Rectal smooth muscle tissue (tissue), 1 donor: ENCODE results near the gene CDKL2.

Experiments used
- H3K27ac ChIP-seq: one replicate; pipeline ENCODE4 v1.7.0; 2013; ENCODE audit warnings: low read depth, low read length, inconsistent platforms
- H3K27me3 ChIP-seq: one replicate; pipeline ENCODE4 v1.7.0; 2013; ENCODE audit warnings: low read length; ENCODE audit not compliant: control insufficient read depth, insufficient read depth
- H3K36me3 ChIP-seq: one replicate; pipeline ENCODE4 v1.7.0; 2013; ENCODE audit warnings: low read length; ENCODE audit not compliant: control insufficient read depth, insufficient read depth
- H3K4me1 ChIP-seq: one replicate; pipeline ENCODE4 v1.7.0; 2013; ENCODE audit warnings: low read length; ENCODE audit not compliant: control insufficient read depth, insufficient read depth
- H3K4me3 ChIP-seq: one replicate; pipeline ENCODE4 v1.7.0; 2013; ENCODE audit warnings: low read length
- H3K9ac ChIP-seq: one replicate; pipeline ENCODE4 v1.7.0; 2013; ENCODE audit warnings: low read length

Gene CDKL2

DNA sequence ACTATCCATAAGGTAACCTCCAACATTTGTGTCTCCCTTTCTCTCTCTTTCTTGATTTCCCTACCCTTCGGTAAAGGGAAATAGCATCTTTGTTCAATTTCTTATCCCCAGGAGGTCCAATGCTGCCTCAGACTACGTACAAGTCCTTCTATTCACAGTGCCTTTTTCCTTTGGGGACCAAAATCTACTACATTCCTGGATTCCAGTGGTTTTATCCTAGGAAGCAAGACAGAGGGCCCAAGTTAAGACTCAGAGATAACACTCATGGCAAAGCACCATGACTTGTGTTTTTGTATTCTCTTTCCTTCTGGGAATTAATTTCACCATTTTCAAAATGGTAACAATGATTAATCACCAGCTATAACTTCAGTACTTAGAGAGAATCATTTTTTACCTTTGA, 32.3 kb upstream of the CDKL2 start:
- H3K4me1 ChIP-seq: no peaks in the 10 kb centered on the region
- H3K9ac ChIP-seq: no peak overlapping the region
- H3K36me3 ChIP-seq: peaks cover 4% of the 10 kb centered on the region
- no peak overlapping the region for H3K4me3 ChIP-seq
- no peaks in the 10 kb centered on the region for H3K27me3 ChIP-seq
- no peak overlapping the region for H3K27ac ChIP-seq

DNA sequence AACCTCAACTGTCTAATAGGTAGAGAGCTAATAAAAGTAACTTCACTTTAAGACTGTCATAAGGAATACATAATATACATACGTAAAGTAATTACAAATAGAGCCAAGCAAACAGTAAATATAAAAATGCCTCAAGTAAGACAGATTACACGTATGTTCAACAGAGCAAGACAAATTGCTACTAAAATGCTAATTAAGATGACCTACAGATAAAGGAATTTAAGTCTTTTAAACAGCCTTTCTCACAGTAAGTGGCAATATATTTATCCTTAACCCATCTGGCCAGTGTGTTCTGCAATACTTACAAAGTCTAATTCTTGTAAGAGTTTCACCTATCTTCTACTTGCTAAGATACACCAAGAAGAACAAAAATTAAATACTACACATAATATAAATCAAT, 30.2 kb upstream of the CDKL2 start:
- Histone ChIP-seq H3K27me3 (no peaks in the 10 kb centered on the region), H3K27ac (no peak overlapping the region), H3K36me3 (peaks cover 4% of the 10 kb centered on the region), H3K4me3 (no peak overlapping the region), H3K9ac (no peak overlapping the region), H3K4me1 (no peaks in the 10 kb centered on the region)

GRCh38 chr4:75659512-75660031, 29.2 kb upstream of the CDKL2 start:
- peaks cover 6% of the 10 kb centered on the region for H3K36me3 ChIP-seq
- H3K4me3 ChIP-seq: no peak overlapping the region
- no peaks in the 10 kb centered on the region for H3K4me1 ChIP-seq
- H3K27me3 ChIP-seq: no peaks in the 10 kb centered on the region
- no peak overlapping the region for H3K27ac ChIP-seq
- H3K9ac ChIP-seq: no peak overlapping the region

DNA sequence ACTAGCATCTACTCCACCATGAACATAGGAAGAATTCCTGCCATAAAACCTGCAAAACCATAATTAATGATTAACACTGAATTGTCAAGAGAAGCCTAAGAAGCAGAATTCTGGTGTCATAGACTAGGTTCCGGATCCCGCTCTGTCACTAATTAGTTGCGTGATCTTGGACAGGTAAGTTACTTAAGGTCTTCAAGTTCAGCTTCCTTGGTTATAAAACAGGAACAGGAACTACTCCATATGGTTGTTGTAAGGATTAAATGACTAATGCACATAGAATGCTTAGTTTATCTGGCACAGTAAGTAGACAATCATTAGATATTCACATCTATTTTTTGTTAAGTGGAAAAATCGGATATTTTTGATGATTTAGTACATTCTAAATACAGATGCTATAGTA, 28.5 kb upstream of the CDKL2 start:
- Histone ChIP-seq H3K4me1 (no peaks in the 10 kb centered on the region), H3K9ac (no peak overlapping the region), H3K36me3 (peaks cover 9% of the 10 kb centered on the region), H3K4me3 (no peak overlapping the region), H3K27ac (no peak overlapping the region), H3K27me3 (no peaks in the 10 kb centered on the region)

DNA sequence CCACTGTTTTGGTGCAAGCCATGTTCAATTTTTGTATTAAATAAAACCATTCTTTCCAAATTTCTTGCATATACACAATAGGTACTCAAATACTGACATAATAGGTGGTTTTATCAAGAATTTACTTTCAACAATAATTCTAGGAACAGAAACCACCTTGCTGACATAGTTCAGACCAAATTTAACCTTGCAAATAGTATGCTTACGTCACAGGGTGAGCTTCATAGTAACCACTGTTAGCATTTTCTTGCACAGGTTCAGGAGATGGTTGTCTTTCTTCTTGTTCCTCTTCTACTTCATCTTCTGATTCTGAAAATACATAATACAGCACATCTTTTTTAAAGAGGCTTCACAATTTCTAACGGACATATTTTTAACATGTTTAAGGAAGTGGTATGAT, 25.2 kb upstream of the CDKL2 start:
- Histone ChIP-seq H3K4me3 (no peak overlapping the region), H3K4me1 (no peaks in the 10 kb centered on the region), H3K27ac (no peak overlapping the region), H3K9ac (no peak overlapping the region), H3K27me3 (no peaks in the 10 kb centered on the region), H3K36me3 (peaks cover 17% of the 10 kb centered on the region)

GRCh38 chr4:75654905-75655304, 24.6 kb upstream of the CDKL2 start:
- H3K9ac ChIP-seq: no peak overlapping the region
- H3K4me3 ChIP-seq: no peak overlapping the region
- no peak overlapping the region for H3K27ac ChIP-seq
- peaks cover 15% of the 10 kb centered on the region for H3K36me3 ChIP-seq
- H3K27me3 ChIP-seq: no peaks in the 10 kb centered on the region
- H3K4me1 ChIP-seq: no peaks in the 10 kb centered on the region

- Histone ChIP-seq H3K4me3 (no peak overlapping the region), H3K9ac (no peak overlapping the region), H3K36me3 (peaks cover 15% of the 10 kb centered on the region), H3K27me3 (no peaks in the 10 kb centered on the region), H3K4me1 (no peaks in the 10 kb centered on the region), H3K27ac (no peak overlapping the region)
These were observed 23.6 kb upstream of the CDKL2 start for GRCh38 chr4:75653845-75654503.

GRCh38 chr4:75644095-75644494, 13.8 kb upstream of the CDKL2 start:
- H3K27ac ChIP-seq: no peak overlapping the region
- no peak overlapping the region for H3K4me3 ChIP-seq
- H3K9ac ChIP-seq: no peak overlapping the region
- no peaks in the 10 kb centered on the region for H3K4me1 ChIP-seq
- H3K36me3 ChIP-seq: peaks cover 20% of the 10 kb centered on the region
- H3K27me3 ChIP-seq: no peaks in the 10 kb centered on the region

GRCh38 chr4:75643651-75644050, 13.3 kb upstream of the CDKL2 start:
- Histone ChIP-seq H3K9ac (no peak overlapping the region), H3K27me3 (no peaks in the 10 kb centered on the region), H3K27ac (no peak overlapping the region), H3K4me1 (no peaks in the 10 kb centered on the region), H3K36me3 (peaks cover 20% of the 10 kb centered on the region), H3K4me3 (no peak overlapping the region)

DNA sequence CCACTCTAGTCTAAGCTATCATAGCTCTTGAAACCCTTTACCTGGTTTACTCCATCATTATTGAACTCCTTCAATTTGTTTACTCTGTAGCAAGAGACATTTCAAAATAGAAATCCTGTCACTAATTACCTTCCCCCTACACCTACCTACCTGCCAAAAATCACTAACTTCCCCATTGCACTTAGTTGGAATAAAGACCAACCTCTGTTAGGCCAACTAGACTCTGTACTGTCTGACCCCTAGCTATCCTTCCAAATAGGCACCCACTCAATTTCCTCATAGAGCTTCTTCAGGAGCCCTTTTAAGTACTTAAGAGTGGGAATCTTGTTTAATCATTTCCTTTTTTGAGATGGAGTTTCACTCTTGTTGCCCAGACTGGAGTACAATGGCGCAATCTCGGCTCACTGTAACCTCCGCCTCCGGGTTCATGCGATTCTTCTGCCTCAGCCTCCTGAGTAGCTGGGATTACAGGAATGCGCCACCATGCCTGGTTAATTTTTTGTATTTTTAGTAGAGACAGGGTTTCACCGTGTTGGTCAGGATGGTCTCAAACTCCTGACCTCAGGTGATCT, 8.9 kb upstream of the CDKL2 start:
- no peak overlapping the region for H3K27ac ChIP-seq
- no peaks in the 10 kb centered on the region for H3K36me3 ChIP-seq
- no peak overlapping the region for H3K9ac ChIP-seq
- H3K27me3 ChIP-seq: no peaks in the 10 kb centered on the region
- no peaks in the 10 kb centered on the region for H3K4me1 ChIP-seq
- no peak overlapping the region for H3K4me3 ChIP-seq

GRCh38 chr4:75637827-75638226, 7.5 kb upstream of the CDKL2 start:
- Histone ChIP-seq H3K4me3 (no peak overlapping the region), H3K4me1 (no peaks in the 10 kb centered on the region), H3K27ac (no peak overlapping the region), H3K9ac (no peak overlapping the region), H3K27me3 (no peaks in the 10 kb centered on the region), H3K36me3 (no peaks in the 10 kb centered on the region)

GRCh38 chr4:75637176-75637575, 6.8 kb upstream of the CDKL2 start:
- no peak overlapping the region for H3K27ac ChIP-seq
- H3K4me3 ChIP-seq: no peak overlapping the region
- no peak overlapping the region for H3K9ac ChIP-seq
- H3K27me3 ChIP-seq: no peaks in the 10 kb centered on the region
- H3K4me1 ChIP-seq: no peaks in the 10 kb centered on the region
- no peaks in the 10 kb centered on the region for H3K36me3 ChIP-seq

DNA sequence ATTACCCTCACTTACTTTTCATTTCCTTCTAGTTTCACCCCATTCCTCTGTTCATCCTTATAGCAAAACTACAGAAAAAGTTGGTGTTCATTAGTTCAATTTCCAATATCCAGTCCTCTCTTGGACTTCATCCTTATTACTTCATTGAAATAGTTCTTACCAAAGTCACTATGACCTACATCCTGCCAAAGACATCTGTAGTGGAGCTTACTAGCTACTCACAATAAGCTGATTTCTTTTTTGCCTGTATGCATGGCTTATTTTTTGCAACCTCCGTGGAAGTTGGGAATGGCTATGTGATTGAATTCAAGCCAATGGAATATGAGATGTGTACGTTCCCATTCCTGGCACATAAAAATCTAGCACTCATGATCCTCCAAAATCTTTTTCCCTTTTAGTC, 4.6 kb upstream of the CDKL2 start:
- no peak overlapping the region for H3K27ac ChIP-seq
- no peaks in the 10 kb centered on the region for H3K36me3 ChIP-seq
- no peaks in the 10 kb centered on the region for H3K27me3 ChIP-seq
- H3K4me3 ChIP-seq: no peak overlapping the region
- no peak overlapping the region for H3K9ac ChIP-seq
- no peaks in the 10 kb centered on the region for H3K4me1 ChIP-seq
